Measurements from ENCODE around the gene EFNA5.

EFNA5 gene

DNA sequence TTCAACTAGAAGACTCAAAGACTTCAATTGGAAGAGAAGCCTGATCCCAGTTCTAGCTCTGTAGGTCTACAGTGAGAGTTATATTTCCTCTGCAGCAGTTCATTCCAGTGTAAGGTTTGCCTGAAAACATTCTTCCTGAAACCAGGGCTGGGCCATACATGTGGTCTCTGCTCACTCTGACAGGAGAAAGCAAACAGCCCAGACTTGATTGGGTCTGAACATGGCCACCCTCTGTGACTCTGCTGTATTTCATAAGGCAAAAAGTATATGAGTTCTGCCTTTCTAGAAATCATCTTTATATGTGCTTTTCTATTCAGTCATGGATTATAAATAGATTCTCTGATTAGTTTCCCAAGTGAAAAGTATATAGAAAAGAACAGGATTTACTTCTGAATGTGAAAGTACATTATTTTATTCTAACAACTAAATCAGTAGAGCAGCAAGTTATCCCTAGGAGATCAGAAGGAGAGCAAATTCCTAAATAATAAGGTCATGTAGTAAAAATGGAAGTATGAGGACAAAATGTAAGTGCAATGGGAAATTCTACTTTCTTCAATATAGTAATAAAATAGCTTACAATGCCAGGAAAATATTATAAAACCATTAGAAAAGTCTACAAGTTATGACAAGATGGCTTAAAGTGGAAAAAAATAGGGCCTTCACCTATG is 144.3 kb downstream of the EFNA5 start:
- DNase-seq (ENCODE audit: low read depth) = no peak
- H3K4me3 ChIP-seq (replicated peaks; ENCODE audit: low read depth, low read length) = no peak overlapping the region
- TF ChIP-seq, protein P1, sequence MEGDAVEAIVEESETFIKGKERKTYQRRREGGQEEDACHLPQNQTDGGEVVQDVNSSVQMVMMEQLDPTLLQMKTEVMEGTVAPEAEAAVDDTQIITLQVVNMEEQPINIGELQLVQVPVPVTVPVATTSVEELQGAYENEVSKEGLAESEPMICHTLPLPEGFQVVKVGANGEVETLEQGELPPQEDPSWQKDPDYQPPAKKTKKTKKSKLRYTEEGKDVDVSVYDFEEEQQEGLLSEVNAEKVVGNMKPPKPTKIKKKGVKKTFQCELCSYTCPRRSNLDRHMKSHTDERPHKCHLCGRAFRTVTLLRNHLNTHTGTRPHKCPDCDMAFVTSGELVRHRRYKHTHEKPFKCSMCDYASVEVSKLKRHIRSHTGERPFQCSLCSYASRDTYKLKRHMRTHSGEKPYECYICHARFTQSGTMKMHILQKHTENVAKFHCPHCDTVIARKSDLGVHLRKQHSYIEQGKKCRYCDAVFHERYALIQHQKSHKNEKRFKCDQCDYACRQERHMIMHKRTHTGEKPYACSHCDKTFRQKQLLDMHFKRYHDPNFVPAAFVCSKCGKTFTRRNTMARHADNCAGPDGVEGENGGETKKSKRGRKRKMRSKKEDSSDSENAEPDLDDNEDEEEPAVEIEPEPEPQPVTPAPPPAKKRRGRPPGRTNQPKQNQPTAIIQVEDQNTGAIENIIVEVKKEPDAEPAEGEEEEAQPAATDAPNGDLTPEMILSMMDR (IDR thresholded peaks at IDR 0.05; ENCODE audit: low read length, missing control alignments) = no peak

DNA sequence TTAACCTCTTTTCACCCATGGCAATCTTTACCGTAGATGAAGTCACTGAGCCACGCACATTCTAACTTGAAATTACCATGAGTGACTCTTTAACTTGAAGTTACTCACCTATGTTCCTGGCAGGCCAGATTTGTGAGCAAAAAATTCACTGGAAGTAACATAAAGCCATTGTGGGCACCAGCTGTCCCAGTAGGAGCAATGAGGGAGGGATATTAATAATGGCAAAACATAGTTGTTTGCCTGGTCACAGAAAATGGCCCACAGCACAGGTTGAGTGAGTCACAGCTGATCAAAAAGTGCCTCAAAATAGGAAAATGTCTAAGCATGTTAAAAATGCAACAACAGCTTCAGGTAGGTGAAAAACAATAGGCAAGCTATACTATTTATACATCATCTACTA is 146.6 kb downstream of the EFNA5 start:
- no peak for DNase-seq (ENCODE audit: low read depth)
- TF ChIP-seq, protein P1 (IDR thresholded peaks at IDR 0.05; ENCODE audit: low read length, missing control alignments) = no peak
- no peak overlapping the region for H3K4me3 ChIP-seq (replicated peaks; ENCODE audit: low read depth, low read length)

DNA sequence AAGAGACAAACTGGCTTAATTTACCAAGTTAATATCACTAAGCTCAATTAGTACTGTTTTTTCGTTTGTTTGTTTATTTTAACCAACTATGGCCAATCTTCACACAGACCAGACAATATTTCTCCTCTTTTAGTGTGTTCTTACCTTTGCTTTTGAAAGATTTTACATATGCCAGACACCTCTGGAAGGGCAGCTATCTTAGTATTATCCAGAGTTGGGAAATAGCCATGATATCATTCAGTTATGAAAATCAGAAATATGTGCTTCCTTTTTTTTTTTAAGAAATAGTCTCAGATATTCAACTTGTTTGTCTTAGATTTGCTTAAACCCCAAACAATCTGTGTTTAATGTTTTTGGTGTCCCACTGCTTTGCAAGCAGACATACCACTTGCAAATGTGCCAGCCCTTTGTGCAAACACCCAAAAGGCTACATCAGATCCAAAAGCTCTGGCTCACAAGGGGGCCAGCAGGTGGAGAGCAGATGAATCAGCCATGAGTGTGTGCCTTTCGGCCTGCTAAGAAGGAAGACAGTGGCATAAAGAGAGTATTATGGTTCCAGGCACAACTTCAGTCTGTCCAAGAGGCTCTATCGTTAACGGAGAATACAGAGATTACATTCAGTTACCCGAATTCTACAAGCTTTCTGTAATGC is 147.6 kb downstream of the EFNA5 start:
- DNase-seq (ENCODE audit: low read depth) = no peak
- TF ChIP-seq, protein P1 (IDR thresholded peaks at IDR 0.05; ENCODE audit: low read length, missing control alignments) = no peak
- H3K4me3 ChIP-seq (replicated peaks; ENCODE audit: low read depth, low read length) = no peak overlapping the region

DNA sequence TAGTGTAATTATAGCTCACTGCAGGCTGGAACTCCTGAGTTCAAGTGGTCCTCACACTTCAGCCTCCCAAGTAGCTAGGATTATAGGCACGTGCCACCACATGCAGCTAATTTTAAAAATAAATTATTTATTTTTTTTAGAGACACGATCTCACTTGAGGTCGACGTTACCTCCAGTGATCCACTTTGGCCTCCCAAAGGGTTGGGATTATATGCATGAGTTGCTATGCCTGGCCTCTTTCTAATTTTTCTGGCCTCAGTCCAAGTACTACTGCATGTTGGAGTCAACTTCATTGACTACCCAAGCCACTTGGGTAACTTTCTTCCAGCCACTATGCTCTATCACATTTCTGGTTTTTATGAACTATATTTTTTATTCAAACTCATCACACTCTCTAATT is 148.3 kb downstream of the EFNA5 start:
- no peak for DNase-seq (ENCODE audit: low read depth)
- TF ChIP-seq, protein P1 (IDR thresholded peaks at IDR 0.05; ENCODE audit: low read length, missing control alignments) = no peak
- no peak overlapping the region for H3K4me3 ChIP-seq (replicated peaks; ENCODE audit: low read depth, low read length)

DNA sequence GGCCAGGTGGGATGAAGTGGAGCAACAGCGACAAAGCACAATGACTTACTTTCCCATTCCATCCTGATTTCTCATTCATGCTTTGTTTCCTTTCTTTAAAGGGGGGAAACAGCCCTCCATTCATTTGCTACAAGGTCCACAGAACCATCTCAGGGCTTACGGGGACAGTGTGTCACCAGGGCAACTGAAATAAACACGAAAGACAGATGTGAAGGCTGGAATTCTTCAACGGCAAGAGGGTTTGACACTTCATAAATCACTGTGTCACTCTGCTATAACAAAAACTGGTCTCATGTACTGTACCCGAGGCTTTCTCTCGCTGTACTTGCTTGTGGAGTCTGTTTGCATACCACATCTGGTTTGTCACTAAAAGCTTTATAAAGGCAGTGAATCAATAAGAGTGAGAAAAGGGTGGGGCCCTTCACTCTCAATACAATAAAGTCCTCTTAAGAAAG is 150.8 kb downstream of the EFNA5 start:
- TF ChIP-seq, protein P1 (IDR thresholded peaks at IDR 0.05; ENCODE audit: low read length, missing control alignments) = no peak
- peak; percentile 44 for DNase-seq (ENCODE audit: low read depth)
- H3K4me3 ChIP-seq (replicated peaks; ENCODE audit: low read depth, low read length) = no peak overlapping the region

DNA sequence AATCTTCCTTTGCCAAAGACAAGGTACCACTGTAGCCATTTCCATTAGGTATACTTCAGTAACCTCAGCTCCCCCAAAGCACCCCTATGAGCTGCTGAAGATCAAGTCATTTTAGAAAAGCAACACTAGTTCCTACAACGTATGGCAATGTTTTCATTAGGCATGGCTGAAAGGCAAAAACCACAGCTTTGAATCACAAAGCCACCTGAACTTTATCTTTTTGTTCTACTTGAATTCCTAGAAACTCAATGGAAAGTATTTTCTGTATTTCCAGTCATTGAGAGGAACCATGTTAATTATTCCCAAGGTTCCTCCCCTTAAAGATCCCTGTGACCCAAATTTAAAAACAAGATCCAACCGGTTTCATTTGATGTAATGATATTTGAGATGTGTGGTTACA is 152.1 kb downstream of the EFNA5 start:
- H3K4me3 ChIP-seq (replicated peaks; ENCODE audit: low read depth, low read length) = no peak overlapping the region
- no peak for DNase-seq (ENCODE audit: low read depth)
- TF ChIP-seq, protein P1 (IDR thresholded peaks at IDR 0.05; ENCODE audit: low read length, missing control alignments) = no peak
